Activated CD8-positive, alpha-beta memory T cell treated with anti-CD3 and anti-CD28 coated beads, Interleukin-2, amount 50 U/mL, for 48 hours (primary cell): Measurements from ENCODE around the gene PTBP1.

ENCODE experiments used
- DNase-seq: peaks from one replicate; pipeline ENCODE4 v3.0.0-alpha.2; 2020

The PTBP1 gene

GRCh38 chr19:772730-773436 lies 24.4 kb upstream of the PTBP1 start:
- DNase-seq = no peak

- no peak for DNase-seq
These were observed 20.7 kb upstream of the PTBP1 start for GRCh38 chr19:776549-776948.

GRCh38 chr19:778910-779653 lies 18.2 kb upstream of the PTBP1 start:
- no peak for DNase-seq

- no peak for DNase-seq
These were observed 16.3 kb upstream of the PTBP1 start for GRCh38 chr19:780935-781334.

GRCh38 chr19:781800-782184 lies 15.5 kb upstream of the PTBP1 start:
- DNase-seq = no peak

- DNase-seq = no peak
These were observed 14.9 kb upstream of the PTBP1 start for GRCh38 chr19:782185-782877.

GRCh38 chr19:782878-783668 lies 14.2 kb upstream of the PTBP1 start:
- DNase-seq = no peak

GRCh38 chr19:784541-784940 lies 12.7 kb upstream of the PTBP1 start:
- no peak for DNase-seq

GRCh38 chr19:787536-787935 lies 9.7 kb upstream of the PTBP1 start:
- DNase-seq = no peak

- no peak for DNase-seq
These were observed 8.6 kb upstream of the PTBP1 start for GRCh38 chr19:788686-788982.

- DNase-seq = no peak
These were observed 8.1 kb upstream of the PTBP1 start for GRCh38 chr19:788983-789700.

GRCh38 chr19:789701-790060 lies 7.6 kb upstream of the PTBP1 start:
- no peak for DNase-seq

- DNase-seq = no peak
These were observed 6.2 kb upstream of the PTBP1 start for GRCh38 chr19:791007-791566.

GRCh38 chr19:791567-792305 lies 5.5 kb upstream of the PTBP1 start:
- no peak for DNase-seq

GRCh38 chr19:792306-792885 lies 4.9 kb upstream of the PTBP1 start:
- no peak for DNase-seq

GRCh38 chr19:793806-794205 lies 3.4 kb upstream of the PTBP1 start:
- no peak for DNase-seq

- DNase-seq = no peak
These were observed 2.1 kb upstream of the PTBP1 start for GRCh38 chr19:795073-795611.

GRCh38 chr19:795691-796581 lies 1.3 kb upstream of the PTBP1 start:
- DNase-seq = no peak

GRCh38 chr19:797528-798414 lies 519 bp downstream of the PTBP1 start:
- DNase-seq = peak; percentile 96
